Activated CD4-positive, alpha-beta T cell treated with anti-CD3 and anti-CD28 coated beads for 24 hours (primary cell): ENCODE measurements around the gene SLC9A8.

ENCODE experiments used
- DNase-seq, 2 donors: peaks; one replicate each; pipeline ENCODE4 v3.0.0-alpha.2; 2020; ENCODE audit warnings: low read depth in 2 of 2

Gene SLC9A8

DNA sequence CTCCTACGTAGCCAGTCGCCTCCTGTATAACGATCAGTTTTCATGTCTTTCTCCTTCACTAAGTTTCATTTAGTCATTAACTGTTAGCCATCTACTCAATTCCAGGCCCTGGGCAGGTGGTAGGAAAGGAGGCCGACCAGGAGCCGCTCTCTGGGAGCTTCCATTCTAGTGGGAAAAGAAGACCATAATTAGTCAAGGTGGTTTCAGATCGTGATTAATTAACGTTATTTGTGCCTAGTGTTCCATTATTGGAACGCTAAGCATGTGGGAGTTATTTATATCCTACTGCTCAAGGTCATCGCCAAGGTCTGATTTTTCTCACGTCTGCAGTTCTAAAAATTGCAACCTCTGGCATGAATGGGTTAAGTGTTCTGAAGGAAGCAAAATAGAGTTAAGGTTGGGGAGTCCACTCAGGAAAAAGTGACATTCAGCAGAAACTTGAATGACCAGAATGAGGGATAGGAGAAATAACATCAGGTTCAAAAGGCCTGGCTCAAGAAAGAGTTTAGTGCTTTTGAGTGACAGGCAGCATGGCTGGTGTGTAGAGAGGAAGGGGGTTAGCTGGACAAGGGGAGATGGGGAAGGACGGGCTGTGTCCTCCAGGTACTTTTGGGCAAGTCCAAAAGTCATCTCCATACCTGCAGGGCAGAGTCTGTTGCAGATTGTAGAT, 812 bp downstream of the SLC9A8 start:
- DNase-seq = no peak

- DNase-seq = no peak
These were observed 1.5 kb downstream of the SLC9A8 start for GRCh38 chr20:49814057-49814694.

- no peak for DNase-seq
These were observed 6.2 kb downstream of the SLC9A8 start for GRCh38 chr20:49818816-49819215.

DNA sequence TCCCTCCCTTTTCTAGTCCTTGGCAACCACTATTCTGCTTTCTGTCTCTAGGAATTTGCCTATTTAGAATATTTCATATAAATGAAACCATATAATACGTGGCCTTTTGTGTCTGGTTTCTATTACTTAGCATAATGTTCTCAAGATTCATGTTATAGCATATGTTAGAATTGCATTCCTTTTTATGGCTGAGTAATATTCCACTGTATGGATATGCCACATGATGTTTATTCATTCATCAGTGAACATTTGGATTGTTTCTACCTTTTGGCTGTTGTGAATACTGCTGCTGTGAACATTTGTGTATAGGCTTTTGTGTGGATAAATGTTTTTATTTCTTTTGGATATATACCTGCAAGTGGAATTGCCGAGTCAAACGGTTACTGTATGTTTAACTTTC, 7.1 kb downstream of the SLC9A8 start:
- no peak for DNase-seq

- no peak for DNase-seq
These were observed 8.8 kb downstream of the SLC9A8 start for GRCh38 chr20:49821381-49821780.

DNA sequence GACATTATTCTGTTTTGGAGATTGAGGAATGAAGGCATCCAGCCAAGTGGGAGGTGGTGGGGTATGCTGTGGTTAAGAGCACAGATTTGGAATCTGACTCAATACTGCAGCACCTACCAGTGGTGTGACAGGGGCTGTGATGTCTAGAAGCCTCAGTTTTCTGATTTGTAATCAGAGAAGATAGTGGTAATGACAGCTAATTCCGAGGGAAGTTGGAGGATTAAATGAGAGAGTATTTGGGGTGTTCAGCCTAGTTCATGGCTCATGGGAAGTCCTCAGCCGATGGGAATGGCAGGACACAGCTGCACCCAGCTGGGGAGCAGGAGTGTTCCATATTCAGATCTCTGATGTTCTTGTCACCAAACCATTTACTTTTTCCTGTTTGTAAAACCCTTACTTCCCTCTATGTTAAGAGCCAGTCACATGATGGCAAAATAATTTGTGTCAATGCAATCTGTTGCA, 9.3 kb downstream of the SLC9A8 start:
- no peak for DNase-seq

DNA sequence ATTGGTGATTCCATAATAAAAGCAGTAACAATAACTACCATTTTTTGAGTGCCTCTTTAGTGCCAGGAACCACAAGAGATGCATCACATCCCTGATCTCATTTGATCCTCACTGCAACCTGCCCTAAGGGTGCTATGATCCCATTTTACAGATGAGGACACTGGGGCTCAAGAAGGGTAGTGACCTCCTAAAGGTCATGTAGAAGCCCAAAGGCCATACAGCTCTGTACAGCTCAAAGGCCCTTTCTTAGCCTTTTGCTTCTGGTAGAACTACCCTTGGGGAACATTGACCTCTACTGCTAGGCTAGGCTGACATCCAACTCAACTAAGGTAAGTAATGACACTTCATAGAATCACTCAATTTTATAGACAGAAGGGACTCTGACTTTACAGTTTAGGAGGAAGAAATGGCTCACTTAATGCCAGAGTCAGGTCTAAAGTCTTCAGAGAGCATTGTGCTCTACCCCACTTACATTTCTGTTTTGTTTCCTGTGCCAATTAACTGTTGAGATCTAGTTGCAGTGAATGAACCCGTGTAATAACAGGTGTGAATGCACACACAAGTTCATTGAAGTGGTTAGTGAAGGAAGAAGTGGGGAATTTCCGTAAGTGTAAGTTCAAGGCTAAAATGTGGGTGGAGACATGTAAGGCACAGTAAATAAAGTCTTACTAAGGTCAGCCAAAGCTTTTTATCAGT, 10.7 kb downstream of the SLC9A8 start:
- no peak for DNase-seq

DNA sequence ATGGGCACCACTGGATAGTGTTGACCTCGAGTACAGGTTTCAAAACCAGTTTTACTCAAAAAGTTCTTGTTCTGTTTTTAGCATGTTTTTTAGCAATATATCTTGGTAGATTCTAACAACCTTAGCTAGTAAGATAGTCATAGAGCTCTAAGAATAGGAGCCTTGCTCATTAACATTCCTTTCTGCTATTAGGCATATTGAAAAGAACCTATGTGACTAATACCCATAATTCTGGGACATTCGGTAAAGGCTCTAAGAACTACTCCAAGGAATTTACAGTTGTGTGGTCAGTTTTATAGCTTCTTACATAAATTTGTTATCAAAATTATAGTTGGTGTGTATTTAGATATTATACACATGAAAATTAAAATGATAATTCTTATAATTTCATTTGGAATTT, 11.6 kb downstream of the SLC9A8 start:
- DNase-seq = no peak

DNA sequence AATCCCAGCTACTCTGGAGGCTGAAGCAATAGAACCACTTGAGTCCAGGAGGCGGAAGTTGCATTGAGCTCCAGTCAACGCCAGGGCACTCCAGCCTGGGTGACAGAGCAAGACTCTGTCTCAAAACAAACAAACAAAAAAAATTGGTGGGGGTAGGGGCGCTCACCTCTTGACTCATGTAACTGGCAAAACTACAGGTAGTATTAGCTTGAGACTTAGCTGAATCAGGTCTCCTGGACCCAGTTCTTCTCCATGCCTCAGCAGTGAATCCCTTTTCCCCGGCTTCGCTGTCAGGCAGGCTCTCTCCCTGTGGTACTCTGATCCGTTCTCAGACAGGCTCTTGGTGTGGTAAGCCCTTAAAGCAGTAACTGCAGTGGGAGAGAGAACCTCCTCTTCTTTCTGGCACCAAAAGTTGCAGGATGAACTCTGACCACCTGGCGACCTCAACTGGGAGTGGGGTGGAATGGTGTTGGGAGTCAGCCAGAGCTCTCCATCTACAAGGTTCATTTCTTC, 12.9 kb downstream of the SLC9A8 start:
- no peak for DNase-seq

- DNase-seq = no peak
These were observed 18.6 kb downstream of the SLC9A8 start for GRCh38 chr20:49831022-49831769.

- DNase-seq = no peak
These were observed 19.4 kb downstream of the SLC9A8 start for GRCh38 chr20:49831770-49832631.

GRCh38 chr20:49832632-49833327, 20.2 kb downstream of the SLC9A8 start:
- no peak for DNase-seq

- no peak for DNase-seq
These were observed 20.9 kb downstream of the SLC9A8 start for GRCh38 chr20:49833483-49833882.

- DNase-seq = no peak
These were observed 22.4 kb downstream of the SLC9A8 start for GRCh38 chr20:49835031-49835430.

DNA sequence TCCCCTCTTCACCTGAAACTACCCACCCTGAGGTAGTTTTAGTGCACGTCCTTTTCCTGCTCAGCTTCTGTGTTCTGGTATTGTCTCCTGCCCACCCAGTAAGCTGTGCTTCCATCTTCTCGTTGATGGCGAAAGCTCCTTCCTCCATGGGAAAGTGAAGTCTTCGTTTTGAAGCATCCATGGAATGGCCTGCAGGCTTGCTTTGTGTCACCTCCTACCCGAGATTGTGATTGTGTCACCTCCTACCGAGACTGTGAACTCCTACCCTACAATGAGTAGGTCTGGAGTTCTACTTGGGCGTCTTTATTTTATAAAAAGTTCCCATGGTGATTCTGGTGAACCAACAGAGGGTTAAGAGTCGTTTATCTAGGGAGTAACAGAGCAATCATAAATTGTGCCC, 25.9 kb downstream of the SLC9A8 start:
- no peak for DNase-seq

GRCh38 chr20:49843139-49843538, 30.5 kb downstream of the SLC9A8 start:
- no peak for DNase-seq

- DNase-seq = no peak
These were observed 31.2 kb downstream of the SLC9A8 start for GRCh38 chr20:49843770-49844380.

GRCh38 chr20:49845060-49845459, 32.4 kb downstream of the SLC9A8 start:
- DNase-seq = no peak

- DNase-seq = peak; percentile 9 to 46
These were observed 33.7 kb downstream of the SLC9A8 start for GRCh38 chr20:49846206-49846807.
